Small intestine (tissue), 7 donors: ENCODE results near the gene NHLH1. TPM values are rescaled to one million over a fixed set of nuclear protein-coding genes. Genes with fewer than 3 reads are reported as not detected.
A peak's percentile ranks its signal among the peaks of the same experiment; 100 is the strongest.

Experiments used
- DNase-seq, 2 donors: peaks; one replicate each; pipeline versions ENCODE4 v3.0.0 to v3.0.0-alpha.2; 2013
- FAIRE-seq: peaks from 2 replicates; lab custom pipeline; 2012; peaks lifted over from hg19 to GRCh38; lab: Jason Lieb, UNC
- H3K27ac ChIP-seq, 3 donors: one replicate each; pipeline ENCODE4 v1.5.1; 2013; ENCODE audit warnings: low read length in 2 of 3, mild to moderate bottlenecking in 2 of 3, control low read depth in 1 of 3, inconsistent platforms in 1 of 3, low read depth in 1 of 3, moderate library complexity in 1 of 3
- H3K27me3 ChIP-seq, 3 donors: one replicate each; pipeline ENCODE4 v1.6.1; 2013; ENCODE audit warnings: low read length in 3 of 3, inconsistent platforms in 1 of 3; ENCODE audit not compliant: control insufficient read depth in 3 of 3, insufficient read depth in 3 of 3
- H3K36me3 ChIP-seq, 3 donors: one replicate each; pipeline ENCODE4 v1.6.1; 2013; ENCODE audit warnings: low read length in 3 of 3, inconsistent platforms in 1 of 3, low read depth in 1 of 3, mild to moderate bottlenecking in 1 of 3, moderate library complexity in 1 of 3; ENCODE audit not compliant: control insufficient read depth in 3 of 3, insufficient read depth in 2 of 3
- H3K4me1 ChIP-seq, 3 donors: one replicate each; pipeline ENCODE4 v1.6.1; 2013; ENCODE audit warnings: low read length in 2 of 3, inconsistent platforms in 1 of 3, low read depth in 1 of 3, mild to moderate bottlenecking in 1 of 3, moderate library complexity in 1 of 3; ENCODE audit not compliant: control insufficient read depth in 3 of 3, insufficient read depth in 2 of 3
- H3K4me3 ChIP-seq, 3 donors: one replicate each; pipeline ENCODE4 v1.5.1; 2013; ENCODE audit warnings: low read length in 3 of 3, control low read depth in 1 of 3, inconsistent platforms in 1 of 3, low read depth in 1 of 3, mild to moderate bottlenecking in 1 of 3, moderate library complexity in 1 of 3
- H3K9me3 ChIP-seq, 2 donors: one replicate each; pipeline ENCODE4 v1.6.1; 2013; ENCODE audit warnings: low read depth in 1 of 2, low read length in 1 of 2; ENCODE audit not compliant: control insufficient read depth in 2 of 2, insufficient read depth in 1 of 2
- WGBS, 3 donors: extraction: QIAGEN DNeasy Blood & Tissue Kit; methylation state at CpG; one replicate each; pipeline ENCODE4 v1.1.7; 2013; 5-methylcytosine and 5-hydroxymethylcytosine counted together
- polyA plus RNA-seq, 4 donors: library from polyadenylated mRNA; stranded (reverse) in 3 of 4; unstranded in 1 of 4; fragments of 200-250 nt in 3 of 4; fragments of 120-200 nt in 1 of 4; gene quantifications; one replicate each; pipeline versions ENCODE4 v1.2.1 to v1.2.3, GENCODE V29; 2013
- donor health status: healthy with polysubstance abuse.
- donor health status: control.
- donor health status: control.
- donor health status: Bipolar disorder and iron deficiency.
- donor health status: healthy.

NHLH1 gene
- polyA plus RNA-seq, 4 donors: 0.15 to 0.67 (median 0.37) TPM

DNA sequence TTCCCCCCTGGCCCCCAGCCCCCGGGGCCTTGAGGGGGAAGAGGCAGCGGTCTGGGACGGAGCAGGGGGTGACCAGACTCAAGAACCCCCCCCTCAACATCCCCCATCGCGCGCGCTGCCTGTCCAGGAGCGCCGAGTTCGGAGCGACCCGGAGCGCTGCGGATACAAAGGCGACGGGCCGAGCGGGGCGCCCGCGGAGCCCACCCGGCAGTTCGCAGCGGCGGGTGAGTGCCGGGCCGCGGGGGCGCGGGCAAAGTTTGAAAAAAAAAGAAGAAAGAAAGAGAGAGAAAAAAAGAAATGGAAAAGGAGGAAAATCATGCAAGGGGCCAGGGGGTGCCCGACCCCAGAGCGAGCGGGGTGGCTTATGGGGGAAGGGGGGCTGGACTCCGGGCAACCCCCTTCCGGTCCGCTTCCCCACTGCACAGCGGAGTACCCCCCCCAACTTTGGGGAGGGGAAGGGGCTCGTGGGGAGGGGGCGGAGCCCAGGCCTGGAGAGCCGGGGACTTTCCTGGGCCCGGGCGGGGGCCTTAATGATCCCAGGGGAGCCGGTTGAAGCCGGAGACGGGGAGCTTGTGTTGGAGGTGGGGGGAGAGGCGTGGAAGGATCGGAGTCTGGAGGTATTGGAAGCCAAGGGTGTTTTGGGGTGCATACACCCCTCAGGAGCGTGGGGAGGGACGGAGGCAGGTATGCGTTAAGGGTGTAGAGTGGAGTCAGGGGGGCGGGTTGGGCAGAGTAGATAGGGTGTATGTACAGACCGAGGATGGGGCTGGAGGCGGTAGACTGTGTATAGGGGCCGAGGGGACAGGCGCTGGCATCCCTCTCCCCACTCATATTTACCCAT is 34.0 kb downstream of the NHLH1 start:
- H3K4me1 ChIP-seq: peaks cover 2 to 26% (median 3%) of the 10 kb centered on the region in 3 donors
- H3K27ac ChIP-seq: peak overlapping the region in 1 of 3 donors; percentile 52
- FAIRE-seq (no peak), DNase-seq (peak in 1 of 2 donors; percentile 69)
- 2 to 8% (median 3%) methylated on average over 40 to 55 of the region's 55 CpGs for WGBS, 3 donors
- no peaks in the 10 kb centered on the region for H3K9me3 ChIP-seq
- peak overlapping the region; percentile 72 to 76 (median 75) for H3K4me3 ChIP-seq
- no peaks in the 10 kb centered on the region for H3K27me3 ChIP-seq
- H3K36me3 ChIP-seq: no peaks in the 10 kb centered on the region

DNA sequence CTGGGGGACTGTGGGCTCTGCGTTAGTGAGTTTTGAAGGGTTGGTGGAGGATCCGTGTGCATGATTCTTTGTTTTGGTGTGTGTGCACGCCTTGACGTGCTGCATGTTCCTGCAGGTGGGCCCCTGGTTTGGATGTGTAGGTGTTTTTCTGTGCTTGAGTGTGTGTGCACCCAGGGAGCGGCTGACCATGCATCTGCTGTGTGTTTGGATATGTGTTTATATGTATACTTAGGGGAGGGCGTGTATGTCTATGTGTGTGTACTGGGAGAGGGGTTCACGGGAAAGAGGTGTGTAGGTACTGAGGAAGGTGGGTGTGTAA is 34.6 kb downstream of the NHLH1 start:
- peaks cover 2 to 24% (median 3%) of the 10 kb centered on the region in 3 donors for H3K4me1 ChIP-seq
- DNase-seq (peak in 1 of 2 donors; percentile 53), FAIRE-seq (no peak)
- WGBS, 3 donors: 15 to 38% (median 34%) methylated on average over 7 of the region's 7 CpGs
- no peaks in the 10 kb centered on the region for H3K9me3 ChIP-seq
- no peak overlapping the region for H3K27ac ChIP-seq
- H3K4me3 ChIP-seq: peak overlapping the region in 2 of 3 donors; percentile 75 to 76
- no peaks in the 10 kb centered on the region for H3K27me3 ChIP-seq
- H3K36me3 ChIP-seq: no peaks in the 10 kb centered on the region

DNA sequence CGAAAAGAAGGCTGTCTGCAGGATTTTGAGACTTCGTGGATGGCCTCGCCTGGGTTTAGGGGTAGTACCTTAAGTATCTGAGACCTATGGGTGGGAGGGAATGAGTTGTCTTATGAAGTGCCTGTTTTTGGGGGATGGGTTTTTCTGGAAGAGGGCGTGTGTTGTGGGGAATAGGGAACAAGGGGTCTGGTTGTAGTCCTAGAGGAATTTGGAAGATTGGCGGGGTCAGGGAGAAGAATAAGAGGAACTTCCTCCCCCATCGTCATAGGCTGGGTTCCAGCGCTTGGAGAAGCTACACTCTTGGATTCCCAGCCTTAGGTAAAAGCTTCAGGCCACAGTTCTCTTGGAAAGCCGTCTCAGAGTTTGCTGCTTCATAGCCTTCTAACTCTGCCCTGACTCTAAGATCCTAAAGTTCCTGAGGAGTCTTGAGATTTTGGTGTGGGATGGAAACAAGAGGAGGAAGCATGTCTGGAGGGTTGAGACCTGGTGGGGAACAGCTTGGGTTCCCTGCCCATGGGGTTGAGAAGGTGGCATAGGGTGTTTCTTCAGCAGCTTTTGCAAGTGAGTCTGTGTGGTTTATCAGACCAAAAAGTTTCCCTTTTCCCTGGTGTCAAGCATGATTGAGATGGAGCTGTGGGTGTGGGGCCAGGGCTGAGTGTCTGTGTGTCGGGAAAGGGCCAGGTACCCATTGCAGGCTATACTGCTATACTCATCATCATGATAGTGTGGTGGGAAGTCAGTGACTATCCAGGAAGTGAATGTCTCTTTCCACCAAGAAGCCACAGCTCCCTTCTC is 35.3 kb downstream of the NHLH1 start:
- Histone ChIP-seq H3K4me1 (peaks cover 2 to 16% (median 3%) of the 10 kb centered on the region in 3 donors), H3K9me3 (no peaks in the 10 kb centered on the region), H3K36me3 (no peaks in the 10 kb centered on the region), H3K27ac (no peak overlapping the region), H3K27me3 (no peaks in the 10 kb centered on the region), H3K4me3 (peak overlapping the region in 1 of 3 donors; percentile 76)
- whole genome bisulfite sequencing, 3 donors: 62 to 70% (median 69%) methylated on average over 9 of the region's 9 CpGs
- DNase-seq (no peak), FAIRE-seq (no peak)

DNA sequence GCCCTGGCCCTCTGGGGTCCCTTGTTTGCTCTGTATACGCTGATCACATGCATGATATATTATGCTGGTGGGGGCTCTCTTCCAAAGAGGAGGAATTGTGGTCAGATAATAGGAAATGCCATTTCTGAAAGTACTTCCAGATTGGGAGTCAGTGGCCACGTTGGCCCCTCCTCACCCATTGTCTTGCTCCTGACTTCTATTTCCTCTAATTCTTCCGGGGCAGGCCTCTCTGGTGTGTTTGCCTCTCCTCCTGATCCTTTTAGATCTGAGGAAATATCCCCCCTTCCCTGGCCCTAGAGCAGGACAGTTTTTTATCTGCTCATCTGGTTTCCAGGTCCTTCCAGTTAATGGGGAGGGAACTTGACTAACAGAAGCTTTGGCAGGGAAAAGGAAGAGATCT is 36.4 kb downstream of the NHLH1 start:
- Histone ChIP-seq H3K9me3 (no peaks in the 10 kb centered on the region), H3K4me3 (no peak overlapping the region), H3K27ac (no peak overlapping the region), H3K4me1 (peaks cover 0 to 12% (median 2%) of the 10 kb centered on the region in 3 donors), H3K27me3 (no peaks in the 10 kb centered on the region), H3K36me3 (peaks cover 0 to 4% (median 0%) of the 10 kb centered on the region in 3 donors)
- 67 to 72% (median 68%) methylated on average over 3 of the region's 3 CpGs for WGBS, 3 donors
- no peak for DNase-seq
- FAIRE-seq: no peak

DNA sequence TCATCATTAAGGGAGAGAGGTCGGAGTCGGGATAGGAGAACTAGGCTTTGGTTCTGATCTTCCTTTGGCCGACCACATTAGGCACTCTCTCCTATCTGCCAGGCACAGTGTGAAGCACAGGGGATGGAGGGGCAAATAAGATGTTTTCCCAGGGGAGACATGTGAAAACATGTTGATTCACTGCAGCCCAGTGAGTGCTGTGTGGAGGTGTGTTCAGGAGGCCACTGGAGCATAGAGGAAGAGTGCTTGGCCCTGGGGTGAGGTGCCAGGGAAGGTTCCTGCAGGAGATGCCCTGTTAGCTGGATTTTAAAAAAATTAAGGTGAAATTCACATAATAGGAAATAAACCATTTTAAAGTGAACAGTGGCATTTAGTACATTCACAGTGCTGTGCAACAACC is 37.2 kb downstream of the NHLH1 start:
- no peak overlapping the region for H3K4me3 ChIP-seq
- H3K27me3 ChIP-seq: no peaks in the 10 kb centered on the region
- FAIRE-seq (no peak), DNase-seq (no peak)
- H3K9me3 ChIP-seq: no peaks in the 10 kb centered on the region
- 91 to 97% (median 95%) methylated on average over 3 of the region's 3 CpGs for WGBS, 3 donors
- H3K36me3 ChIP-seq: peaks cover 0 to 12% (median 0%) of the 10 kb centered on the region in 3 donors
- peaks cover 0 to 12% (median 0%) of the 10 kb centered on the region in 3 donors for H3K4me1 ChIP-seq
- H3K27ac ChIP-seq: no peak overlapping the region

DNA sequence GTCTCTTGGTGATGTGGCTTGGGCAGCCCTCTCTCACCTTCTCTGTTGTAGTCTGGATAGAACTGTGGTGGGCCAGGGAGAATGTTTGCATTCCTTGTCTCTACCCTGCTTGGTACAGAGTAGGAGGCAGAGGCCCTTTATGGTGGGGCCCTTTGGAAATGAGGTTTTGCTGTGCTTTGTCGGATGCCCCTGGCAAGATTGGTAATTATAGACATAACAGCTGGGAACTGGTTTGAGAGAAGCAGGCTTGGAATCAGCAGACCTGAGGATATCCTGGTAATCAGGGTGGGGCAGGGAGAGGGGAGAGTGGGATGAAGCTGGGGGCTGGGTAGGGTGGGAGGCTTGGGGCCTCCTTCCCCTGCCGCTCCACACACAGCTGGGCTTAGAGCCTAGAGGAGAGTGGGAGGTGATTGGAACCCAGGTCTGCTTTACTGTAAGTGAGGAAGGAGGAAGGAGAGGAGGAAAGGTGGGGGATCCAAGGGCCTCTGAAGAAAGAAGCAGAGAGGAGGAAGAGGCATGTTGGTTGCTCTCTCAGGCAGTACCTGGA is 38.5 kb downstream of the NHLH1 start:
- 90 to 98% (median 92%) methylated on average over 2 of the region's 2 CpGs for WGBS, 3 donors
- DNase-seq: no peak
- no peaks in the 10 kb centered on the region for H3K9me3 ChIP-seq
- H3K4me1 ChIP-seq: peaks cover 0 to 12% (median 0%) of the 10 kb centered on the region in 3 donors
- no peak overlapping the region for H3K4me3 ChIP-seq
- peaks cover 0 to 20% (median 0%) of the 10 kb centered on the region in 3 donors for H3K36me3 ChIP-seq
- no peaks in the 10 kb centered on the region for H3K27me3 ChIP-seq
- no peak overlapping the region for H3K27ac ChIP-seq
- no peak for FAIRE-seq

DNA sequence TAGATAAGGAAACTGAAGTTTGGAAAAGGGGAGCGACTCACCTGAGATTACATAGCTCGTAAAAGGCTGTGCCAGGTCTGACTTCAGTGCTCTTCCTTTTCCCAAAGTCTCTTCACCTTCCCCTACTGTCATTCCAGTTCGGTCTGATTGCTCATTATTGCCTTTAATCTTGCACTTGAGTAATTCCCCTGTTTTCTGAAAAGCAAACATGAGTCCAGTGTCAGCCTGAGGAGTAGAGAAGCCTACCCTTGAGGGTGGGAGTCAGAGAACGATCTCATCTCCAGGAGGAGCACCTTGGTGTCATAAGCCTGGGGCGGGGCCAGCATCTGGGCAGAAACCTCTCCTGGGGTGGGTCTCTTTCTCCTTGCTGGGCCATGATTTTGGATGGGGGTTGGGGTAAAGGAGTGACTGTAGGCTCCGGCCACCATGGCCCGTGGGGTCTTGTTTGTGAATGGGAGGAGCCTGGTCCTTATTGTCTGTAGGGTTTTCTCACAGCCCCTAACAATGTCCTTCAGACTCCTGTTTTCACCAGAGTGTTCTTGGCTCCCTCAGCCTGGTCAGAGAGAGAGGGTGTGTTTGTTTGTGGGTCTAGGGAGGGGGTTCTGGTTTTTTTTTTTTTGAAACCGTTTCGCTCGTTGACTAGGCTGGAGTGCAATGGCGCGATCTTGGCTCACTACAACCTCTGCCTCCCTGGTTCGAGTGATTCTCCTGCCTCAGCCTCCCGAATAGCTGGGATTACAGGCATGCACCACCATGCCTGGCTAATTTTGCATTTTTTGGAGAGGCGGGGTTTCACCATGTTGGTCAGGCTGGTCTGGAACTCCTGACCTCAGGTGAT is 39.5 kb downstream of the NHLH1 start:
- no peaks in the 10 kb centered on the region for H3K27me3 ChIP-seq
- WGBS, 3 donors: 78 to 80% (median 80%) methylated on average over 15 of the region's 15 CpGs
- no peak overlapping the region for H3K27ac ChIP-seq
- H3K36me3 ChIP-seq: peaks cover 0 to 21% (median 0%) of the 10 kb centered on the region in 3 donors
- DNase-seq: no peak
- H3K4me3 ChIP-seq: no peak overlapping the region
- no peaks in the 10 kb centered on the region for H3K9me3 ChIP-seq
- no peak for FAIRE-seq
- H3K4me1 ChIP-seq: peaks cover 0 to 12% (median 0%) of the 10 kb centered on the region in 3 donors
